Endodermal cell (in vitro differentiated cells): ENCODE results near the gene CDH15. TPM values are rescaled to one million over a fixed set of nuclear protein-coding genes. Genes with fewer than 3 reads are reported as not detected.

Experiments used
- DNase-seq: peaks from one replicate; pipeline ENCODE4 v3.0.0-alpha.2; 2017
- H3K27ac ChIP-seq: 2 replicates; pipeline ENCODE4 v1.5.1; 2013; ENCODE audit warnings: mild to moderate bottlenecking, low read depth, low read length, moderate library complexity
- H3K27me3 ChIP-seq: 2 replicates; pipeline ENCODE4 v1.6.1; 2013; ENCODE audit warnings: mild to moderate bottlenecking, low read length, moderate library complexity; ENCODE audit not compliant: insufficient read depth, control insufficient read depth, poor library complexity, severe bottlenecking
- H3K36me3 ChIP-seq: 2 replicates; pipeline ENCODE4 v1.7.0; 2013; ENCODE audit warnings: mild to moderate bottlenecking, low read length, moderate library complexity; ENCODE audit not compliant: control insufficient read depth, insufficient read depth
- H3K4me1 ChIP-seq: one replicate; pipeline ENCODE4 v1.7.0; 2013; ENCODE audit warnings: low read length; ENCODE audit not compliant: control insufficient read depth, insufficient read depth
- H3K4me3 ChIP-seq: 2 replicates; pipeline ENCODE4 v1.5.1; 2013; ENCODE audit warnings: mild to moderate bottlenecking, low read length, moderate library complexity
- H3K9ac ChIP-seq: 2 replicates; pipeline ENCODE4 v1.6.1; 2013; ENCODE audit warnings: mild to moderate bottlenecking, low read length, moderate library complexity; ENCODE audit not compliant: poor library complexity, severe bottlenecking; ENCODE audit errors: extremely low read depth
- H3K9me3 ChIP-seq: 2 replicates; pipeline ENCODE4 v1.6.1; 2013; ENCODE audit warnings: mild to moderate bottlenecking, low read length, moderate library complexity; ENCODE audit not compliant: control insufficient read depth
- H3K27ac Mint-ChIP-seq: 2 replicates; pipeline ENCODE4 v1.8.0; 2020; ENCODE audit warnings: mixed read lengths
- H3K27me3 Mint-ChIP-seq: 2 replicates; pipeline ENCODE4 v1.8.0; 2021; ENCODE audit warnings: mild to moderate bottlenecking, mixed read lengths; ENCODE audit not compliant: insufficient read depth
- H3K36me3 Mint-ChIP-seq: 2 replicates; pipeline ENCODE4 v1.8.0; 2020; ENCODE audit warnings: low read depth, mixed read lengths
- H3K4me1 Mint-ChIP-seq: 2 replicates; pipeline ENCODE4 v1.8.0; 2020; ENCODE audit warnings: mixed read lengths
- H3K4me3 Mint-ChIP-seq: 2 replicates; pipeline ENCODE4 v1.8.0; 2020; ENCODE audit warnings: mild to moderate bottlenecking, moderate library complexity, mixed read lengths
- H3K9me3 Mint-ChIP-seq: 2 replicates; pipeline ENCODE4 v1.8.0; 2020; ENCODE audit warnings: mild to moderate bottlenecking, mixed read lengths
- CTCF ChIP-seq: fragments of 200-600 bp; sonication (generic); conservative IDR thresholded peaks from 2 replicates; pipeline ENCODE4 v1.5.0; 2021; ENCODE audit warnings: antibody characterized with exemption, mild to moderate bottlenecking
- WGBS, 2 experiments: methylation state at CpG; one replicate each; pipeline versions ENCODE4 v1.1.5 to v1.1.7; 2013; ENCODE audit warnings: missing lambda C conversion rate in 2 of 2, mixed read lengths in 1 of 2; ENCODE audit not compliant: insufficient coverage in 1 of 2, insufficient read length in 1 of 2; 5-methylcytosine and 5-hydroxymethylcytosine counted together
- total RNA-seq, 2 donors: library from RNA; stranded (reverse); fragmentation: NEBNext Ultra II Directional in 1 of 2; extraction: Animal tissue kit (Norgen Biotek cat#: 25700) in 1 of 2; gene quantifications; 2 replicates in 1 of 2; 3 replicates in 1 of 2; pipeline ENCODE4 v1.2.1, GENCODE V29; 2021

Gene CDH15
- total RNA-seq, 2 donors from 2014 or later = 0.11 to 0.15 TPM

DNA sequence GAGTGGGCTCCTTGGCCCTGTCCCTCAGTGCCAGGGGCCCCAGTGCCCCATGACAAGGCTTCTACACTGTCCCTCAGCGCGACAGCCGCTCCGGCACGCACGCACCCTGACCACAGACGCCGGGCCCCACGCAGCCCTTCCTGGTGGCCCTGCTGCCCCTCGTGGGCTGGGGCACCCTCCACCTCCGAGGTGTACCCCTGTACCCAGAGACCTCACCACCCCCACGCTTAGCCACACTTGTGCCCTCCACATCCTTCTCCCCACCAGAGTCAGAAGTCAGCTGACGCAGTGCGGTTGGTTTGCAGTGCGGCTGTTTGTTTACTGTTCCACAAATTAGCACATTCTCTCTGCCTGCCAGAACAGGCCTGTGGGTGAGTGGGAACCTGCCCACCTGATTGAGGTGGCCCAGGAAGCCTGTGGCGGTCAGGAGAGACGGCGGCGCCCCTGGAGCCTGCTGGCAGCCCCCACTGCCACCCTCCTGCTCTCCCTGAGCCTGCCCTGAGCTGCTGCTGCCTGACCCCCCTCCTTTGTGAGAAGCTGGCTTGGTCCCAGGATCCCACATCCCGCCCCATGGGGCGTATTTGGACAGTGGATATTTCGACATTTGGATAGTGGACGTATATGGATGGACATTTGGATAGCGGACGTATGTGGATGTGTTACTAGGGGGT, 38.0 kb upstream of the CDH15 start:
- TF ChIP-seq CTCF = no peak
- no peak overlapping the region for H3K9ac ChIP-seq
- Mint-ChIP-seq H3K9me3 (peaks cover 11% of the 10 kb centered on the region), H3K4me3 (no peak overlapping the region), H3K4me1 (peaks cover 13% of the 10 kb centered on the region), H3K27ac (no peak overlapping the region), H3K27me3 (no peaks in the 10 kb centered on the region), H3K36me3 (peaks cover 56% of the 10 kb centered on the region)
- 91 to 96% methylated on average over 10 to 25 of the region's 25 CpGs for whole genome bisulfite sequencing, 2 experiments
- peaks cover 17% of the 10 kb centered on the region for H3K9me3 ChIP-seq
- no peaks in the 10 kb centered on the region for H3K27me3 ChIP-seq
- H3K27ac ChIP-seq = no peak overlapping the region
- no peak overlapping the region for H3K4me3 ChIP-seq
- DNase-seq = no peak
- peaks cover 15% of the 10 kb centered on the region for H3K36me3 ChIP-seq
- no peaks in the 10 kb centered on the region for H3K4me1 ChIP-seq

GRCh38 chr16:89134269-89134668, 37.3 kb upstream of the CDH15 start:
- peak overlapping the region; percentile 10 for H3K27ac Mint-ChIP-seq
- Histone ChIP-seq H3K4me3 (no peak overlapping the region), H3K9me3 (peaks cover 13% of the 10 kb centered on the region), H3K36me3 (peaks cover 15% of the 10 kb centered on the region), H3K4me1 (no peaks in the 10 kb centered on the region), H3K27ac (no peak overlapping the region), H3K9ac (no peak overlapping the region), H3K27me3 (no peaks in the 10 kb centered on the region)
- H3K9me3 Mint-ChIP-seq = peaks cover 4% of the 10 kb centered on the region
- no peak overlapping the region for H3K4me3 Mint-ChIP-seq
- peaks cover 13% of the 10 kb centered on the region for H3K4me1 Mint-ChIP-seq
- peaks cover 50% of the 10 kb centered on the region for H3K36me3 Mint-ChIP-seq
- DNase-seq = no peak
- WGBS, 2 experiments = 94 to 97% methylated on average over 14 to 20 of the region's 20 CpGs
- TF ChIP-seq CTCF = no peak
- H3K27me3 Mint-ChIP-seq = no peaks in the 10 kb centered on the region

DNA sequence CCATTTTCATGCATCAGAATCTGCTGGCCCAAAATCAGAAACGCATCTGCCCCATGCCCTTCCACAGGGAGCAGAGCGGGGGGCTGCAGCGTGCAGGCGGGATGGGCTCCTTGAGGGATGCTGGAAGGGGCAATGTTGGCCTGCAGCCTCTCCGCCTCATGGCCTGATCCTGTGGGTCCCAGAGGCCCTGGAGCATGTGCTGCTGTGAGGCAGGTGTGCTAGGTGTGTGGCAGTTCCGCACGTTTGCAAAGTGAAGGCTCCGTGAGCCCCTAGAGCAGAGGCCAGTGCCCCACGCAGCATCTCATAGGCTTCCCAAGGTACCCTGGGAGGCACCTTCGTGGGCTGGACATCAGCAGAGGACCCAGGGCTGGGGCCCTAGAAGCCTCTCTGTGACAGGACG, 36.4 kb upstream of the CDH15 start:
- peaks cover 2% of the 10 kb centered on the region for H3K9me3 Mint-ChIP-seq
- H3K27me3 Mint-ChIP-seq = no peaks in the 10 kb centered on the region
- no peak overlapping the region for H3K9ac ChIP-seq
- H3K27ac Mint-ChIP-seq = no peak overlapping the region
- no peak overlapping the region for H3K4me3 ChIP-seq
- H3K4me1 ChIP-seq = no peaks in the 10 kb centered on the region
- no peak for TF ChIP-seq CTCF
- H3K27me3 ChIP-seq = no peaks in the 10 kb centered on the region
- peaks cover 41% of the 10 kb centered on the region for H3K36me3 Mint-ChIP-seq
- peaks cover 4% of the 10 kb centered on the region for H3K9me3 ChIP-seq
- WGBS, 2 experiments = 92 to 96% methylated on average over 11 of the region's 11 CpGs
- peaks cover 15% of the 10 kb centered on the region for H3K36me3 ChIP-seq
- H3K4me3 Mint-ChIP-seq = no peak overlapping the region
- H3K4me1 Mint-ChIP-seq = peaks cover 13% of the 10 kb centered on the region
- H3K27ac ChIP-seq = no peak overlapping the region
- no peak for DNase-seq
